Measurements from ENCODE around the gene LY6G5C. TPM values are rescaled to one million over a fixed set of nuclear protein-coding genes. Genes with fewer than 3 reads are reported as not detected.

Gene LY6G5C
- total and polyA plus RNA-seq, 9 of the 15 experiments (the other 6 are each of a cell fraction or from before 2014, with no cell fraction given): 0.10 to 0.67 (median 0.46) TPM; not detected in 4

- TF ChIP-seq E2F8 (IDR thresholded peaks at IDR 0.05; ENCODE audit: low read depth, partially characterized antibody): peak; percentile 61
- no peak for TF ChIP-seq ZNF184 (CRISPR knock-in tag; IDR thresholded peaks at IDR 0.05)
- TF ChIP-seq NR2C2 (CRISPR knock-in tag; IDR thresholded peaks at IDR 0.05): no peak
- peak; percentile 84 for TF ChIP-seq NR2C2 (tag; IDR thresholded peaks at IDR 0.05)
- peak; percentile 28 to 72; a peak in 2 of 4 replicates for TF ChIP-seq MAZ (CRISPR knock-in tag; conservative IDR thresholded peaks at IDR 0.05 in 1 of 2, IDR thresholded peaks at IDR 0.05 in 1 of 2)
- TF ChIP-seq RUNX1 (IDR thresholded peaks at IDR 0.05; ENCODE audit: low read depth): peak; percentile 76
- peak; percentile 79; the same call in 1 of the 2 replicates for TF ChIP-seq POLR2AphosphoS5 (IDR thresholded peaks at IDR 0.05; ENCODE audit: control insufficient read depth, insufficient read depth, low read depth, low read length)
- TF ChIP-seq THRB (CRISPR knock-in tag; conservative IDR thresholded peaks at IDR 0.05): peak; percentile 91
- TF ChIP-seq DACH1 (IDR thresholded peaks at IDR 0.05; ENCODE audit: partially characterized antibody): peak; percentile 51
- TF ChIP-seq RBM39 (optimal IDR thresholded peaks at IDR 0.05; ENCODE audit: low read depth, low read length): peak; percentile 8
- peak; percentile 50; the same call in 1 of the 2 replicates for TF ChIP-seq CREB3L1 (IDR thresholded peaks at IDR 0.05; ENCODE audit: borderline replicate concordance, low read depth)
- no peak for TF ChIP-seq ILF3 (IDR thresholded peaks at IDR 0.05; ENCODE audit: borderline replicate concordance)
- 0 out of 2 replicates have a peak, but pooled peaks have one; percentile 7 for TF ChIP-seq ZNF41 (CRISPR knock-in tag; conservative IDR thresholded peaks at IDR 0.05)
- TF ChIP-seq FOSL1 (tag; conservative IDR thresholded peaks at IDR 0.05): peak; percentile 99
- TF ChIP-seq KLF16 (IDR thresholded peaks at IDR 0.05): peak; percentile 85
- 0 out of 2 replicates have a peak, but pooled peaks have one; percentile 36 for TF ChIP-seq ZNF717 (CRISPR knock-in tag; IDR thresholded peaks at IDR 0.05)
- peak; percentile 89 for TF ChIP-seq ELF4 (CRISPR knock-in tag; IDR thresholded peaks at IDR 0.05)
- no peak for TF ChIP-seq ZFP30 (CRISPR knock-in tag; IDR thresholded peaks at IDR 0.05; ENCODE audit: borderline replicate concordance)
- peak; percentile 30 to 96 for TF ChIP-seq RCOR1 (IDR thresholded peaks at IDR 0.05; ENCODE audit: borderline replicate concordance in 1 of 2, low read depth in 2 of 2, low read length in 2 of 2)
- no peak for TF ChIP-seq GMEB1 (CRISPR knock-in tag; IDR thresholded peaks at IDR 0.05)
- TF ChIP-seq CBFA2T3 (IDR thresholded peaks at IDR 0.05): peak; percentile 96
Measured at GRCh38 chr6:31690231-31691077, 9.6 kb upstream of the LY6G5C start (continued).
